Stomach (tissue), 4 donors: ENCODE results near the gene ZNF638.

Experiments used
- CTCF ChIP-seq, 7 experiments: fragments of 450-650 bp in 4 of 7; fragments of 200-600 bp in 3 of 7; sonication (generic) in 3 of 7; IDR thresholded peaks; one replicate each; pipeline ENCODE4 v1.5.1; 2016 to 2019; ENCODE audit warnings: antibody characterized with exemption in 7 of 7, control low read depth in 2 of 7, mild to moderate bottlenecking in 1 of 7
- EP300 ChIP-seq: sonication (generic); formaldehyde crosslinking; IDR thresholded peaks from one replicate; pipeline ENCODE4 v1.6.1; 2017; ENCODE audit warnings: antibody characterized with exemption

GRCh38 chr2:71389384-71390072 is 57.9 kb downstream of the ZNF638 start:
- TF ChIP-seq CTCF (IDR thresholded peaks at IDR 0.05) (no peak), EP300 (no peak)
